ENCODE data around the gene RIT2.

Gene RIT2

DNA sequence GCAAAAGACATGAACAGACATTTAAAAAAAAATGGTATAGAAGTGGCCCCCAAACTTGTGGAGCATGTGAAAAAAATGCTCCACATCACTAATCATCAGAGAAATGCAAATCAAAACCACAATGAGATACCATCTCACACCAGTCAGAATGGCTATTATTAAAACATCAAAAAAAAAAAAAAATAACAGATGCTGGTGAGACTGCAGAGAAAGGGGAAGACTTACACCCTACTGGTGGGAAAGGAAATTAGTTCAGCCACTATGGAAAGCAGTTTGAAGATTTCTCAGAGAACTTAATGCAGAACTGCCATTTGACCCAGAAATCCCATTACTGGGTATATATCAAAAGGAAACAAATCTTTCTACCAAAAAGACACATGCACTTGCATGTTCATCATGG is 164.8 kb downstream of the RIT2 start:
- Histone ChIP-seq H3K9me3 (ENCODE audit: control insufficient read depth, low read length) (no peaks in the 10 kb centered on the region), H3K9ac (ENCODE audit: low read length) (no peak overlapping the region), H2BK120ac (ENCODE audit: low read depth, low read length) (no peak overlapping the region), H4K91ac (ENCODE audit: low read length) (no peak overlapping the region), H2AFZ (ENCODE audit: low read depth, low read length) (no peak overlapping the region), H3K23ac (ENCODE audit: low read length in 2 of 2) (no peak overlapping the region), H3K79me1 (replicated peaks; ENCODE audit: low read length, poor library complexity, severe bottlenecking) (no peaks in the 10 kb centered on the region), H3K4ac (ENCODE audit: low read depth in 1 of 2, low read length in 2 of 2) (no peak overlapping the region), H3K4me1 (ENCODE audit: control insufficient read depth, insufficient read depth, low read depth, low read length) (no peaks in the 10 kb centered on the region), H4K8ac (ENCODE audit: low read length) (no peak overlapping the region), H2BK15ac (ENCODE audit: low read depth, poor library complexity, severe bottlenecking) (no peak overlapping the region), H2AK5ac (ENCODE audit: low read length, severe bottlenecking) (no peak overlapping the region), H3K14ac (ENCODE audit: low read length in 2 of 2) (no peak overlapping the region), H3K27me3 (ENCODE audit: control insufficient read depth in 1 of 2, insufficient read depth in 1 of 2, low read length in 2 of 2) (no peaks in the 10 kb centered on the region), H3K18ac (ENCODE audit: low read depth in 1 of 2, low read length in 2 of 2) (no peak overlapping the region), H3K36me3 (ENCODE audit: control insufficient read depth in 1 of 2, insufficient read depth in 2 of 2, low read depth in 1 of 2, low read length in 2 of 2) (no peaks in the 10 kb centered on the region), H3K4me2 (ENCODE audit: low read length, poor library complexity, severe bottlenecking) (no peak overlapping the region), H2BK5ac (ENCODE audit: low read depth, low read length, poor library complexity, severe bottlenecking) (no peak overlapping the region), H2BK12ac (ENCODE audit: low read length in 2 of 2) (no peak overlapping the region), H3K27ac (ENCODE audit: low read length, poor library complexity, severe bottlenecking) (no peak overlapping the region), H3K4me3 (ENCODE audit: insufficient read depth in 1 of 2, low read depth in 1 of 2, low read length in 2 of 2) (no peak overlapping the region)
- DNase-seq: peak; percentile 52

GRCh38 chr18:42948831-42949230 is 166.7 kb downstream of the RIT2 start:
- no peak overlapping the region for H4K91ac ChIP-seq (ENCODE audit: low read length)

DNA sequence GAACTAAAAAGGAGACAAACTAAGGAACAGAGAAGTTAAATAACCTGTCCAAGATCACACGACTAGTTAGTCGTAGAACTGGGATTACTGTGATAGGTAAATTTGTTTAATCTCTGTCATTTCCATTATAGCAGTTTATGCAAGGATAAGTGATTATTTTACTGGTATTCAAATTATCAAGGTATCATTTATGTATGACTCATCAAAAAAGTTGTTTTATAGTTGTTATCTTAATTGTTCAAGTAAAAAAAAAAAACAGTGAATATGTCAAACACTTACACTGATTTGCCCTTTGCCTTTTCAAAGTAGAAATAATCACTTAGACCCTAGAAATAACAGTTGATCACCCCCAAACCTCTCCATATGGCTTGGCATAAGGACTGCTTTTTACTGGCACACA is 173.6 kb downstream of the RIT2 start:
- no peak overlapping the region for H3K27ac ChIP-seq (ENCODE audit: low read length, poor library complexity, severe bottlenecking)
- H3K14ac ChIP-seq (ENCODE audit: low read length in 2 of 2): no peak overlapping the region
- H3K4me1 ChIP-seq (ENCODE audit: control insufficient read depth, insufficient read depth, low read depth, low read length): no peaks in the 10 kb centered on the region
- H3K4ac ChIP-seq (ENCODE audit: low read depth in 1 of 2, low read length in 2 of 2): no peak overlapping the region
- no peaks in the 10 kb centered on the region for H3K79me1 ChIP-seq (replicated peaks; ENCODE audit: low read length, poor library complexity, severe bottlenecking)
- H4K91ac ChIP-seq (ENCODE audit: low read length): no peak overlapping the region
- no peak overlapping the region for H3K18ac ChIP-seq (ENCODE audit: low read depth in 1 of 2, low read length in 2 of 2)
- H2BK120ac ChIP-seq (ENCODE audit: low read depth, low read length): no peak overlapping the region
- no peak overlapping the region for H2BK5ac ChIP-seq (ENCODE audit: low read depth, low read length, poor library complexity, severe bottlenecking)
- no peaks in the 10 kb centered on the region for H3K27me3 ChIP-seq (ENCODE audit: control insufficient read depth in 1 of 2, insufficient read depth in 1 of 2, low read length in 2 of 2)
- H3K9ac ChIP-seq (ENCODE audit: low read length): no peak overlapping the region
- no peak overlapping the region for H2BK15ac ChIP-seq (ENCODE audit: low read depth, poor library complexity, severe bottlenecking)
- H3K4me2 ChIP-seq (ENCODE audit: low read length, poor library complexity, severe bottlenecking): no peak overlapping the region
- no peaks in the 10 kb centered on the region for H3K9me3 ChIP-seq (ENCODE audit: control insufficient read depth, low read length)
- no peak for DNase-seq
- H4K8ac ChIP-seq (ENCODE audit: low read length): no peak overlapping the region
- WGBS: 100% methylated on average over 2 of the region's 2 CpGs
- no peaks in the 10 kb centered on the region for H3K36me3 ChIP-seq (ENCODE audit: control insufficient read depth in 1 of 2, insufficient read depth in 2 of 2, low read depth in 1 of 2, low read length in 2 of 2)
- no peak overlapping the region for H2AFZ ChIP-seq (ENCODE audit: low read depth, low read length)
- H3K4me3 ChIP-seq (ENCODE audit: insufficient read depth in 1 of 2, low read depth in 1 of 2, low read length in 2 of 2): no peak overlapping the region
- no peak overlapping the region for H3K23ac ChIP-seq (ENCODE audit: low read length in 2 of 2)
- H2BK12ac ChIP-seq (ENCODE audit: low read length in 2 of 2): no peak overlapping the region
- H2AK5ac ChIP-seq (ENCODE audit: low read length, severe bottlenecking): no peak overlapping the region

More at GRCh38 chr18:42948831-42949230, 166.7 kb downstream of the RIT2 start:
- H2AK5ac ChIP-seq (ENCODE audit: low read length, severe bottlenecking): no peak overlapping the region
- H3K23ac ChIP-seq (ENCODE audit: low read length in 2 of 2): no peak overlapping the region
- 80% methylated on average over 1 of the region's 1 CpG for WGBS
- no peak overlapping the region for H3K18ac ChIP-seq (ENCODE audit: low read depth in 1 of 2, low read length in 2 of 2)
- no peaks in the 10 kb centered on the region for H3K36me3 ChIP-seq (ENCODE audit: control insufficient read depth in 1 of 2, insufficient read depth in 2 of 2, low read depth in 1 of 2, low read length in 2 of 2)
- H2BK12ac ChIP-seq (ENCODE audit: low read length in 2 of 2): peak overlapping the region in 1 of 2 experiments; percentile 42
- H3K4me1 ChIP-seq (ENCODE audit: control insufficient read depth, insufficient read depth, low read depth, low read length): no peaks in the 10 kb centered on the region
- H2BK5ac ChIP-seq (ENCODE audit: low read depth, low read length, poor library complexity, severe bottlenecking): no peak overlapping the region
- H3K79me1 ChIP-seq (replicated peaks; ENCODE audit: low read length, poor library complexity, severe bottlenecking): no peaks in the 10 kb centered on the region
- no peaks in the 10 kb centered on the region for H3K9me3 ChIP-seq (ENCODE audit: control insufficient read depth, low read length)
- peak overlapping the region; percentile 69 for H4K8ac ChIP-seq (ENCODE audit: low read length)
- no peak overlapping the region for H3K4me2 ChIP-seq (ENCODE audit: low read length, poor library complexity, severe bottlenecking)
- H2BK15ac ChIP-seq (ENCODE audit: low read depth, poor library complexity, severe bottlenecking): no peak overlapping the region
- H3K27ac ChIP-seq (ENCODE audit: low read length, poor library complexity, severe bottlenecking): no peak overlapping the region
- no peak overlapping the region for H3K4me3 ChIP-seq (ENCODE audit: insufficient read depth in 1 of 2, low read depth in 1 of 2, low read length in 2 of 2)
- no peak overlapping the region for H3K14ac ChIP-seq (ENCODE audit: low read length in 2 of 2)
- H2BK120ac ChIP-seq (ENCODE audit: low read depth, low read length): peak overlapping the region; percentile 49
- no peak overlapping the region for H2AFZ ChIP-seq (ENCODE audit: low read depth, low read length)
- DNase-seq: no peak
- no peaks in the 10 kb centered on the region for H3K27me3 ChIP-seq (ENCODE audit: control insufficient read depth in 1 of 2, insufficient read depth in 1 of 2, low read length in 2 of 2)
- no peak overlapping the region for H3K9ac ChIP-seq (ENCODE audit: low read length)
- H3K4ac ChIP-seq (ENCODE audit: low read depth in 1 of 2, low read length in 2 of 2): no peak overlapping the region

GRCh38 chr18:42941021-42941420 is 174.5 kb downstream of the RIT2 start:
- no peak overlapping the region for H2AFZ ChIP-seq (ENCODE audit: low read depth, low read length)

More at GRCh38 chr18:42941021-42941420, 174.5 kb downstream of the RIT2 start:
- no peak overlapping the region for H2BK15ac ChIP-seq (ENCODE audit: low read depth, poor library complexity, severe bottlenecking)
- no peaks in the 10 kb centered on the region for H3K79me1 ChIP-seq (replicated peaks; ENCODE audit: low read length, poor library complexity, severe bottlenecking)
- H4K91ac ChIP-seq (ENCODE audit: low read length): no peak overlapping the region
- H2BK5ac ChIP-seq (ENCODE audit: low read depth, low read length, poor library complexity, severe bottlenecking): no peak overlapping the region
- no peak overlapping the region for H3K14ac ChIP-seq (ENCODE audit: low read length in 2 of 2)
- H3K4ac ChIP-seq (ENCODE audit: low read depth in 1 of 2, low read length in 2 of 2): no peak overlapping the region
- H3K27ac ChIP-seq (ENCODE audit: low read length, poor library complexity, severe bottlenecking): no peak overlapping the region
- H2AK5ac ChIP-seq (ENCODE audit: low read length, severe bottlenecking): no peak overlapping the region
- no peak overlapping the region for H3K9ac ChIP-seq (ENCODE audit: low read length)
- H3K23ac ChIP-seq (ENCODE audit: low read length in 2 of 2): no peak overlapping the region
- 71% methylated on average over 1 of the region's 2 CpGs for WGBS
- no peaks in the 10 kb centered on the region for H3K4me1 ChIP-seq (ENCODE audit: control insufficient read depth, insufficient read depth, low read depth, low read length)
- H3K4me3 ChIP-seq (ENCODE audit: insufficient read depth in 1 of 2, low read depth in 1 of 2, low read length in 2 of 2): no peak overlapping the region
- no peak overlapping the region for H4K8ac ChIP-seq (ENCODE audit: low read length)
- H3K18ac ChIP-seq (ENCODE audit: low read depth in 1 of 2, low read length in 2 of 2): no peak overlapping the region
- no peaks in the 10 kb centered on the region for H3K27me3 ChIP-seq (ENCODE audit: control insufficient read depth in 1 of 2, insufficient read depth in 1 of 2, low read length in 2 of 2)
- no peaks in the 10 kb centered on the region for H3K9me3 ChIP-seq (ENCODE audit: control insufficient read depth, low read length)
- no peak overlapping the region for H3K4me2 ChIP-seq (ENCODE audit: low read length, poor library complexity, severe bottlenecking)
- no peaks in the 10 kb centered on the region for H3K36me3 ChIP-seq (ENCODE audit: control insufficient read depth in 1 of 2, insufficient read depth in 2 of 2, low read depth in 1 of 2, low read length in 2 of 2)
- H2BK120ac ChIP-seq (ENCODE audit: low read depth, low read length): no peak overlapping the region
- DNase-seq: no peak
- H2BK12ac ChIP-seq (ENCODE audit: low read length in 2 of 2): no peak overlapping the region
